MM.1S (cell line): ENCODE data around the gene CCR6.

Experiments
- DNase-seq: peaks from one replicate; pipeline ENCODE4 v3.0.0-alpha.2; 2015
- H2AFZ ChIP-seq: fragments of 300-600 bp; sonication (generic); 2 replicates; pipeline ENCODE4 v1.6.0; 2016; ENCODE audit warnings: antibody characterized with exemption, low read length
- H3F3A ChIP-seq: fragments of 300-600 bp; sonication (generic); 2 replicates; pipeline ENCODE4 v1.6.1; 2016; ENCODE audit warnings: mild to moderate bottlenecking, antibody characterized with exemption, low read length, moderate library complexity, mixed read lengths; ENCODE audit not compliant: insufficient read depth
- H3K27ac ChIP-seq: fragments of 300-600 bp; sonication (generic); 2 replicates; pipeline ENCODE4 v1.5.1; 2016; ENCODE audit warnings: mild to moderate bottlenecking, low read length
- H3K27me3 ChIP-seq: fragments of 300-600 bp; sonication (generic); replicated peaks from 2 replicates; pipeline ENCODE4 v1.6.0; 2016; ENCODE audit warnings: low read length; ENCODE audit not compliant: insufficient read depth
- H3K36me3 ChIP-seq: fragments of 300-600 bp; sonication (generic); replicated peaks from 2 replicates; pipeline ENCODE4 v1.6.1; 2016; ENCODE audit warnings: mild to moderate bottlenecking, low read length, mixed read lengths; ENCODE audit not compliant: insufficient read depth
- H3K4me1 ChIP-seq: fragments of 300-600 bp; sonication (generic); 2 replicates; pipeline ENCODE4 v1.6.1; 2016; ENCODE audit warnings: low read length, mixed read lengths
- H3K4me2 ChIP-seq: fragments of 300-600 bp; sonication (generic); 2 replicates; pipeline ENCODE4 v1.6.0; 2016; ENCODE audit warnings: low read depth, low read length
- H3K4me3 ChIP-seq: fragments of 300-600 bp; sonication (generic); 2 replicates; pipeline ENCODE4 v1.5.1; 2016; ENCODE audit warnings: low read length, mixed read lengths
- H3K79me2 ChIP-seq: fragments of 300-600 bp; sonication (generic); 2 replicates; pipeline ENCODE4 v1.6.1; 2016; ENCODE audit warnings: mixed run types, low read length, mixed read lengths
- H3K9ac ChIP-seq: fragments of 300-600 bp; sonication (generic); 2 replicates; pipeline ENCODE4 v1.6.1; 2016; ENCODE audit warnings: low read length, mixed read lengths
- H3K9me2 ChIP-seq: fragments of 300-600 bp; sonication (generic); replicated peaks from 2 replicates; pipeline ENCODE4 v1.6.1; 2016; ENCODE audit warnings: mild to moderate bottlenecking, low read length, mixed read lengths; ENCODE audit not compliant: insufficient read depth
- H3K9me3 ChIP-seq: fragments of 300-600 bp; sonication (generic); replicated peaks from 2 replicates; pipeline ENCODE4 v1.6.1; 2016; ENCODE audit warnings: mild to moderate bottlenecking, low read length, mixed read lengths; ENCODE audit not compliant: insufficient read depth
- H4K20me1 ChIP-seq: fragments of 300-600 bp; sonication (generic); 2 replicates; pipeline ENCODE4 v1.6.1; 2016; ENCODE audit warnings: mild to moderate bottlenecking, low read length, moderate library complexity, mixed read lengths; ENCODE audit not compliant: insufficient read depth
- EZH2 ChIP-seq: fragments of 300-600 bp; sonication (generic); optimal IDR thresholded peaks from 2 replicates; pipeline ENCODE3; 2017; ENCODE audit warnings: low read depth, mild to moderate bottlenecking, antibody characterized with exemption, low read length, mixed read lengths
- EZH2phosphoT487 ChIP-seq: fragments of 300-600 bp; sonication (generic); IDR thresholded peaks from 2 replicates; pipeline ENCODE4 v1.6.1; 2018; ENCODE audit warnings: antibody characterized with exemption, low read length
- TF ChIP-seq, protein P1 (sequence below): fragments of 300-600 bp; sonication (generic); IDR thresholded peaks from 2 replicates; pipeline ENCODE4 v1.5.1; 2016; ENCODE audit warnings: antibody characterized with exemption, low read length, mixed read lengths

Gene CCR6

DNA sequence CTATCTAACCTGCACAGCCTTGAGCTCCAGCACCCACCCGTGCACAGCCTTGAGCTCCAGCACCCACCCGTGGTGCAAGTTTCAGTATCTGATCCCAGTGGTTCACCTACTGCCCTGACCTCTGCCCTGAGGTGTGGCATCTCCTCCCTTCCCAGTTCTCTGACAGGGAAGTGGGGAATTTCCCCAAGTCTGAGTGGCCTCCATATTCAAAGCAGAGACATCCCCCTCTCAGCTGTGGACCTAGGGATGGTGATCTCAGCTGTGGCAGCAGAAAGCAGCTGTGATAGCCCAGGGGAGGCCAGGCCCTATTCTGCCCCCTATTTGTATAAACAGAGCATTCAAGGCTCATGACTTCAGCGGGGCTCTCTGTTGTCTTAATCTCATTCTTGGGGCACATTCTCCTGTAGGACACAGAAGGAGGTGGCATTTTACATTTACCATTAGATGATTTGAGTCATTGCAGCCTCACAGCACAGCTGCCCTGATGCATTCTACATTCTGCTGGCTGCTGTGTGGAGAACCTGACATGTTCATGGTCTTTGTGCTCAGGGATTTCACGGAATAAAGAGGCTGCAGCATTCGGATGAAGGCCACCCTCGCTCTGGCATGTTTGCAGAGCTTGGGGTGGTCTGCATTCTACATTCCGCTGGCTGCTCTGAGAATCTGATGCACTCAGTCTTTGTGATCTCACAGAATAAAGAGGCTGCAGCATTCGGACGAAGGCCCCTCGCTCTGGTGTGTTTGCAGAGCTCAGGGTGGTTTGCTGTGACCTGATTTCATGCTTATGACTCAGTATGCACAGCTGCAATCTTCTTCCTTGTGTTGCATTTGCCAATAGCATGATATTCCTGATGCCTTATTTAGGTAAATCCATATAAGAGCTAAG lies 17.9 kb downstream of the CCR6 start:
- H3K9me2 ChIP-seq, result no peaks in the 10 kb centered on the region
- H3K79me2 ChIP-seq, result no peaks in the 10 kb centered on the region
- no peaks in the 10 kb centered on the region for H4K20me1 ChIP-seq
- H3K27ac ChIP-seq, result no peak overlapping the region
- H2AFZ ChIP-seq, result no peak overlapping the region
- H3K36me3 ChIP-seq, result no peaks in the 10 kb centered on the region
- no peak for DNase-seq
- no peaks in the 10 kb centered on the region for H3K27me3 ChIP-seq
- no peaks in the 10 kb centered on the region for H3F3A ChIP-seq
- no peak overlapping the region for H3K4me3 ChIP-seq
- H3K9me3 ChIP-seq, result no peaks in the 10 kb centered on the region
- no peaks in the 10 kb centered on the region for H3K4me1 ChIP-seq
- no peak overlapping the region for H3K4me2 ChIP-seq
- TF ChIP-seq EZH2phosphoT487, result no peak
- TF ChIP-seq, protein P1, sequence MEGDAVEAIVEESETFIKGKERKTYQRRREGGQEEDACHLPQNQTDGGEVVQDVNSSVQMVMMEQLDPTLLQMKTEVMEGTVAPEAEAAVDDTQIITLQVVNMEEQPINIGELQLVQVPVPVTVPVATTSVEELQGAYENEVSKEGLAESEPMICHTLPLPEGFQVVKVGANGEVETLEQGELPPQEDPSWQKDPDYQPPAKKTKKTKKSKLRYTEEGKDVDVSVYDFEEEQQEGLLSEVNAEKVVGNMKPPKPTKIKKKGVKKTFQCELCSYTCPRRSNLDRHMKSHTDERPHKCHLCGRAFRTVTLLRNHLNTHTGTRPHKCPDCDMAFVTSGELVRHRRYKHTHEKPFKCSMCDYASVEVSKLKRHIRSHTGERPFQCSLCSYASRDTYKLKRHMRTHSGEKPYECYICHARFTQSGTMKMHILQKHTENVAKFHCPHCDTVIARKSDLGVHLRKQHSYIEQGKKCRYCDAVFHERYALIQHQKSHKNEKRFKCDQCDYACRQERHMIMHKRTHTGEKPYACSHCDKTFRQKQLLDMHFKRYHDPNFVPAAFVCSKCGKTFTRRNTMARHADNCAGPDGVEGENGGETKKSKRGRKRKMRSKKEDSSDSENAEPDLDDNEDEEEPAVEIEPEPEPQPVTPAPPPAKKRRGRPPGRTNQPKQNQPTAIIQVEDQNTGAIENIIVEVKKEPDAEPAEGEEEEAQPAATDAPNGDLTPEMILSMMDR, result no peak
- TF ChIP-seq EZH2, result no peak
- H3K9ac ChIP-seq, result no peak overlapping the region

DNA sequence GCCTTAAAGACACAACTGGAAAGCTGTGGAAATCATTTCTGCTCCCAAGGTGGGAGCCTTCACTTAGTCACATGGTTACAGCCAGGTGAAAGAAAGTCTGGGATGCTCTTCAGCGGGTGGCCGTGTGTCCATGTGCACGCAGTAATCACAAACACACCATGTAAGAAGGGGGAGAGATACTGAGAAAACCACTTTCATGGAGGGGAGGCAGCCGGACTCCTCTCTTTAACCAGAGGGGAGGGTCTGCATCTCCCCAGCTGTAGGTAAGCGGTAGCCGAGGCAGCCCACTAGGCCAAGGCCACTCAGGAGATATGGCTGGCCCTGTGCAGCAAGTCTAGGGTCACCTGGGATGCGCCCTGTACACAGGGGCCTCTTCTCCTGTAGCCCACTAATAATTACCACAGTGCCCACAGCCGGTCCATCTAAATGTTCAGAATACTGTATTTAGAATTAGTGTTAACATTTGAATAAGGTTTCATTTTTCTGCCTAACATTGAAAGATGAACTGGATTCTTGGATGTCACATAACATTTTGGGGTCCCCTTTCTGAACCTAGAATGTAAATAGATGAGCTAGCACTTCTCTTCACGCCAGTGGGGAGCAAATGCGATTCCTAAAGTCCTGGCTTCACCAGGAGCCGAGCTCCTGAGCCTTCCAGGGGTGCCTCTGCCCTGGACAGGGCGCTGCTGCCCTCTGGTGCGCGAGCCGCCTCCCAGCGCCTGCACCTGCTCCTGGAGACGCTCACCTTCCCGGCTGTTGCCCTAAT lies 19.0 kb downstream of the CCR6 start:
- Histone ChIP-seq H3K36me3 (no peaks in the 10 kb centered on the region), H3K9me2 (no peaks in the 10 kb centered on the region), H3K4me1 (no peaks in the 10 kb centered on the region), H3K9ac (no peak overlapping the region), H3F3A (no peaks in the 10 kb centered on the region), H3K27ac (no peak overlapping the region), H4K20me1 (no peaks in the 10 kb centered on the region), H3K79me2 (no peaks in the 10 kb centered on the region), H3K4me2 (no peak overlapping the region), H2AFZ (no peak overlapping the region), H3K4me3 (no peak overlapping the region), H3K9me3 (no peaks in the 10 kb centered on the region), H3K27me3 (no peaks in the 10 kb centered on the region)
- TF ChIP-seq, protein P1, result peak; percentile 73
- no peak for TF ChIP-seq EZH2
- no peak for TF ChIP-seq EZH2phosphoT487
- peak; percentile 36 for DNase-seq

DNA sequence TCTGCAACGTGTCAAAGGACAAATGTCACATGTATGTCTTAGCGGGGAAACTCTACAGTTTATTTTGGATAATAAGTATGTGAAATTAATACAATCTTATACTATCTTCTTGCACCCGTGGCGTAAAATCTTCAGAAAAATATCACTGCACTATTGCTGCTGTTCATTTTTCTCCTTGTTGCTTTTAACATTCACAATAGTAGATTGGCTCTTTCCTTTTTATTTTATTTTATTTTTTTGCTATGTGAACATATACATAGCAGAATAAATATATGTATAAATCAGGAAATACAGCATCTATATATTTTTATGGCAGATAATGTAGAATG lies 19.5 kb downstream of the CCR6 start:
- no peaks in the 10 kb centered on the region for H4K20me1 ChIP-seq
- H3K79me2 ChIP-seq, result no peaks in the 10 kb centered on the region
- no peaks in the 10 kb centered on the region for H3K4me1 ChIP-seq
- H3K4me3 ChIP-seq, result no peak overlapping the region
- H2AFZ ChIP-seq, result no peak overlapping the region
- no peaks in the 10 kb centered on the region for H3F3A ChIP-seq
- H3K4me2 ChIP-seq, result no peak overlapping the region
- H3K36me3 ChIP-seq, result no peaks in the 10 kb centered on the region
- H3K9ac ChIP-seq, result no peak overlapping the region
- H3K27me3 ChIP-seq, result no peaks in the 10 kb centered on the region
- no peaks in the 10 kb centered on the region for H3K9me2 ChIP-seq
- no peak overlapping the region for H3K27ac ChIP-seq
- DNase-seq, result no peak
- no peak for TF ChIP-seq EZH2
- TF ChIP-seq, protein P1, result no peak
- no peak for TF ChIP-seq EZH2phosphoT487
- H3K9me3 ChIP-seq, result no peaks in the 10 kb centered on the region
